OCI-LY1 (cell line): Measurements from ENCODE around the gene COX7A1.

Experiments used
- H2AFZ ChIP-seq: fragments of 200-600 bp; sonication (generic), shearing (Covaris generic); 2 replicates; pipeline ENCODE4 v1.6.0; 2014; ENCODE audit warnings: antibody characterized with exemption, mild to moderate bottlenecking, low read length
- H3F3A ChIP-seq: fragments of 200-600 bp; sonication (generic), shearing (Covaris generic); 2 replicates; pipeline ENCODE4 v1.6.0; 2014; ENCODE audit warnings: mild to moderate bottlenecking, antibody characterized with exemption, low read length, moderate library complexity; ENCODE audit not compliant: insufficient read depth
- H3K27ac ChIP-seq: fragments of 200-600 bp; sonication (generic); 2 replicates; pipeline ENCODE4 v1.5.1; 2014; ENCODE audit warnings: low read length, mixed run types, mild to moderate bottlenecking, low read depth; ENCODE audit not compliant: poor library complexity, severe bottlenecking
- H3K27me3 ChIP-seq: fragments of 200-600 bp; sonication (generic); 2 replicates; pipeline ENCODE4 v1.6.0; 2014; ENCODE audit warnings: antibody characterized with exemption, mild to moderate bottlenecking, low read length, moderate library complexity; ENCODE audit not compliant: insufficient read depth
- H3K36me3 ChIP-seq: fragments of 200-600 bp; sonication (generic); 2 replicates; pipeline ENCODE4 v1.6.1; 2014; ENCODE audit warnings: mild to moderate bottlenecking, antibody characterized with exemption, low read length, moderate library complexity, mixed read lengths; ENCODE audit not compliant: insufficient read depth
- H3K4me1 ChIP-seq: fragments of 200-600 bp; sonication (generic); 2 replicates; pipeline ENCODE4 v1.5.1; 2014; ENCODE audit warnings: mild to moderate bottlenecking, low read length, moderate library complexity; ENCODE audit not compliant: insufficient read depth, severe bottlenecking
- H3K4me2 ChIP-seq: fragments of 200-600 bp; sonication (generic), shearing (Covaris generic); 2 replicates; pipeline ENCODE4 v1.6.1; 2014; ENCODE audit warnings: low read length
- H3K4me3 ChIP-seq: fragments of 200-600 bp; sonication (generic); 2 replicates; pipeline ENCODE4 v1.5.1; 2014; ENCODE audit warnings: low read length, low read depth, mild to moderate bottlenecking, mixed read lengths; ENCODE audit not compliant: poor library complexity, severe bottlenecking
- H3K79me2 ChIP-seq: fragments of 200-600 bp; shearing (Covaris generic); 2 replicates; pipeline ENCODE4 v1.6.1; 2016; ENCODE audit warnings: mixed run types, low read length, mixed read lengths; ENCODE audit not compliant: insufficient read depth
- H3K9ac ChIP-seq: fragments of 200-600 bp; sonication (generic), shearing (Covaris generic); 2 replicates; pipeline ENCODE4 v1.6.1; 2014; ENCODE audit warnings: mild to moderate bottlenecking, low read length, mixed read lengths
- H3K9me2 ChIP-seq: fragments of 200-600 bp; sonication (generic), shearing (Covaris generic); 2 replicates; pipeline ENCODE4 v1.6.1; 2014; ENCODE audit warnings: low read depth, mild to moderate bottlenecking, low read length, mixed read lengths
- H3K9me3 ChIP-seq: fragments of 200-600 bp; shearing (Covaris generic); 2 replicates; pipeline ENCODE4 v1.6.1; 2014; ENCODE audit warnings: low read length, mixed read lengths
- H4K20me1 ChIP-seq: fragments of 200-600 bp; sonication (generic), shearing (Covaris generic); 2 replicates; pipeline ENCODE4 v1.6.0; 2016; ENCODE audit warnings: mild to moderate bottlenecking, low read length; ENCODE audit not compliant: insufficient read depth
- CTCF ChIP-seq: fragments of 200-600 bp; sonication (generic), shearing (Covaris generic); IDR thresholded peaks from 2 replicates; pipeline ENCODE4 v1.5.1; 2017; ENCODE audit warnings: mild to moderate bottlenecking, antibody characterized with exemption, low read length, moderate library complexity, mixed read lengths
- EZH2 ChIP-seq: fragments of 200-600 bp; sonication (generic), shearing (Covaris generic); IDR thresholded peaks from 2 replicates; pipeline ENCODE4 v1.8.0; 2017; ENCODE audit warnings: borderline replicate concordance, mixed run types, mild to moderate bottlenecking, antibody characterized with exemption, low read length, moderate library complexity, mixed read lengths

COX7A1 gene

GRCh38 chr19:36115453-36116343, 36.5 kb downstream of the COX7A1 start, which contains the start of gene TBCB:
TSS of gene TBCB (plus strand) at chr19:36115468. CDS start at chr19:36115561, 93 bp downstream.
- Histone ChIP-seq H3K9me2 (no peaks in the 10 kb centered on the region), H3K36me3 (peaks cover 37% of the 10 kb centered on the region), H2AFZ (no peak within 1 kb of the TSS), H3K79me2 (no peaks in the 10 kb centered on the region), H4K20me1 (no peaks in the 10 kb centered on the region), H3K9me3 (no peaks in the 10 kb centered on the region), H3F3A (no peaks in the 10 kb centered on the region), H3K4me3 (peak within 1 kb of the TSS; percentile 96), H3K4me1 (peaks cover 24% of the 10 kb centered on the region), H3K4me2 (peak within 1 kb of the TSS; percentile 79), H3K27me3 (no peaks in the 10 kb centered on the region), H3K9ac (peak within 1 kb of the TSS; percentile 97), H3K27ac (peak within 1 kb of the TSS; percentile 72)
- no peak for TF ChIP-seq EZH2
- no peak for TF ChIP-seq CTCF

DNA sequence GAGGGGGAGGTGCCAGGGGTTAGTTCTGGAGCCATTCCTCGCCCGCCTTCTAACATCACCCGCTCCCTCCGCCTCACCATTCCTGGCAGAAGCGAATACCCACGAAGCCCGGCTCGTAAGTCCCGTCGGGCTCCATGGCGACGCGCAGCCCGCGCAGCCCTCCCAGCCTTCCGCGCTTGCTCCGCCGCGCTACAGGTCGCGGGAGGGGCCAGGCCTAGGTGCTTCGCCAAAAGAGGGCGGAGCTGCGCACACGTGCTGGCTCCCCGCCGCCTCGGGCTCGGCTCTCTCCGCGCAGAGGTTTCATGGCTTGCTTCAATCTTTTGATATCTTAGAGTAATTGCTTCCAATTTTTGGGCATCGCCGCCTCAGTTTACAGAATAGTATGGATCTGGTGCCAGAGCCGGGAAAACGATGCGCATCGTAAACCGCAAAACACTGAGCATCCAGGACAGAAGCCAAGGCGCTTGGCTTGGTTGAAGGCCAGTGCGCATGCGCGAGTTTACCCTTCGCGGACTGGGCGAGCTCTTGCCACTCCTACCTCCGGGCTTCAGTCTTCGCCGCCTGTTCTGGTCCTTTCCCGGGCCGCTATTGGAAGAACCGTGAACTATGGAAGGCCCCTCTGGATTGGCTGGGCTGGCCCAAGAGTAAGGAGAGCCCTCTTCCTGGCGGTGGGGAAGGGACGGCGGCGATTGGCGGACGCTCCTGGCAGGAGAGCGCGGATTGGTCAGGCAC, 37.4 kb downstream of the COX7A1 start, which contains the start of gene POLR2I:
POLR2I (minus strand) TSS at position 155 of the 732 bp plus-strand sequence; CDS start at position 136, 19 bp downstream.
- H3K9ac ChIP-seq: peak within 1 kb of the TSS; percentile 97
- no peaks in the 10 kb centered on the region for H3K9me2 ChIP-seq
- H4K20me1 ChIP-seq: no peaks in the 10 kb centered on the region
- peak within 1 kb of the TSS; percentile 79 for H3K4me2 ChIP-seq
- no peak within 1 kb of the TSS for H2AFZ ChIP-seq
- H3K27me3 ChIP-seq: no peaks in the 10 kb centered on the region
- H3K9me3 ChIP-seq: no peaks in the 10 kb centered on the region
- H3K4me1 ChIP-seq: peaks cover 24% of the 10 kb centered on the region
- peaks cover 37% of the 10 kb centered on the region for H3K36me3 ChIP-seq
- H3K27ac ChIP-seq: peak within 1 kb of the TSS; percentile 72
- TF ChIP-seq EZH2: no peak
- TF ChIP-seq CTCF: no peak
- H3K79me2 ChIP-seq: no peaks in the 10 kb centered on the region
- no peaks in the 10 kb centered on the region for H3F3A ChIP-seq
- peak within 1 kb of the TSS; percentile 96 for H3K4me3 ChIP-seq

GRCh38 chr19:36113894-36114720, 38.1 kb downstream of the COX7A1 start:
- Histone ChIP-seq H4K20me1 (no peaks in the 10 kb centered on the region), H3K27ac (peak overlapping the region; percentile 41), H3K9me2 (no peaks in the 10 kb centered on the region), H2AFZ (no peak overlapping the region), H3K79me2 (no peaks in the 10 kb centered on the region), H3K4me1 (peaks cover 24% of the 10 kb centered on the region), H3K4me2 (peak overlapping the region; percentile 79), H3F3A (no peaks in the 10 kb centered on the region), H3K4me3 (peak overlapping the region; percentile 96), H3K36me3 (peaks cover 35% of the 10 kb centered on the region), H3K9me3 (no peaks in the 10 kb centered on the region), H3K27me3 (no peaks in the 10 kb centered on the region), H3K9ac (peak overlapping the region; percentile 97)
- TF ChIP-seq EZH2 (no peak), CTCF (peak; percentile 14; the same call in 1 of the 2 replicates)
